ENCODE results near the gene LKAAEAR1. TPM values are rescaled to one million over a fixed set of nuclear protein-coding genes. Genes with fewer than 3 reads are reported as not detected.

LKAAEAR1 gene
- total and polyA plus RNA-seq, 2 of the 13 experiments (the other 11 are each of a cell fraction or from before 2014, with no cell fraction given), result not detected

DNA sequence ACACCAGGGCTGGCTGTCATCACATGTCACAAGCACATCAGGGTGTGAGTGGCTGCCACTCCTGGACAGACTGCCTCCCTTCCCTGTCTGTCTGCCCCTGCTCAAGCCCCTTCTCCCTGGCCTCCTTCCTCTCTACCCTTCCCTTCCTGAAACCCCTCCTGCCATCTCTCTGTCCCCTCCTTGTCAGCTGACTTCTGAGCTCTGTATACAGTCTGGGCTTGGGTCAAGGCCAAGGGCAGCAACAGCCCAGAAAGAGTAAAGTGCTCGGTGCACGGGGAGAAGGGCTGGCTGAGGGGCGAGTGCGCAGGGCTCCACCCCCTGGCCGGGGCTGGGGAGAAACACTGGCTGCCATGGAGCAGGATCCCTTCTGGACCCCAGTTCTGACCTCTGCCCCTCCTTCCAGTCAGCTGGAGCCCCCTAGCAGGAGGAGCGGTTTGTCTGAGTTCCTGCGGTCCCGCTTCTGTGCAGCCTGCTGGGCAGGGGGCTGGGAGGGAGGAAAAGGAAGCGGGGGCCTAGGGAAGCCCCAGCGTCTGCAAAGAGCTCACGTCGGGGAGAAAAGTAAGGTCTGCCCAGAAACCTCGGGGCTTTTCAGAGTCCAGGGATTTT lies 2.0 kb downstream of the LKAAEAR1 start (continued):
- TF ChIP-seq JUNB (CRISPR knock-in tag; IDR thresholded peaks at IDR 0.05; ENCODE audit: borderline replicate concordance), result no peak
- peak; percentile 30; the same call in 1 of the 2 replicates for TF ChIP-seq ZNF746 (CRISPR knock-in tag; IDR thresholded peaks at IDR 0.05)
- TF ChIP-seq, protein P1, sequence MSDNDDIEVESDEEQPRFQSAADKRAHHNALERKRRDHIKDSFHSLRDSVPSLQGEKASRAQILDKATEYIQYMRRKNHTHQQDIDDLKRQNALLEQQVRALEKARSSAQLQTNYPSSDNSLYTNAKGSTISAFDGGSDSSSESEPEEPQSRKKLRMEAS (IDR thresholded peaks at IDR 0.05), result no peak
- TF ChIP-seq SP5 (CRISPR knock-in tag; IDR thresholded peaks at IDR 0.05; ENCODE audit: borderline replicate concordance, low read depth), result peak; percentile 79
- no peak for TF ChIP-seq SMYD3 (CRISPR knock-in tag; IDR thresholded peaks at IDR 0.05)
- TF ChIP-seq, protein P2, sequence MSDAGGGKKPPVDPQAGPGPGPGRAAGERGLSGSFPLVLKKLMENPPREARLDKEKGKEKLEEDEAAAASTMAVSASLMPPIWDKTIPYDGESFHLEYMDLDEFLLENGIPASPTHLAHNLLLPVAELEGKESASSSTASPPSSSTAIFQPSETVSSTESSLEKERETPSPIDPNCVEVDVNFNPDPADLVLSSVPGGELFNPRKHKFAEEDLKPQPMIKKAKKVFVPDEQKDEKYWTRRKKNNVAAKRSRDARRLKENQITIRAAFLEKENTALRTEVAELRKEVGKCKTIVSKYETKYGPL (CRISPR knock-in tag; IDR thresholded peaks at IDR 0.05), result no peak
- no peak for TF ChIP-seq RFX3 (CRISPR knock-in tag; IDR thresholded peaks at IDR 0.05)
- 0 out of 2 replicates have a peak, but pooled peaks have one; percentile 18 for TF ChIP-seq RFX5 (IDR thresholded peaks at IDR 0.05; ENCODE audit: low read depth, low read length)
- TF ChIP-seq, protein P3, sequence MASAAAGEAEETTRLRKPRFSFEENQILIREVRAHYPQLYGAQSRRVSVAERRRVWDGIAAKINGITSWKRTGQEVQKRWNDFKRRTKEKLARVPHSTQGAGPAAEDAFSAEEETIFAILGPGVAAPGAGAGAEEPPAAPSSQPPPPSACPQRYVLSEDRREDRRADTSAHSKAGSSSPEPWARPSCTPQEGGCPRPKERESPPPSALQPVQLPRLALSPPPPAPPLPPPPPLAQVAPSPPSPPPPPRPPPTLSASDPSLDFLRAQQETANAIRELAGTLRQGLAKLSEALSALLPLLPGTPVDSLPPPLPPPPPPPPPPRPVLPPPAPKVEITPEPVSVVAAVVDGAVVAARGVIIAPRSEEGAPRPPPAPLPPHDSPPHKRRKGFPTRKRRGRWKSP (CRISPR knock-in tag; IDR thresholded peaks at IDR 0.05), result no peak
- no peak for TF ChIP-seq ZNF121 (CRISPR knock-in tag; IDR thresholded peaks at IDR 0.05)
- TF ChIP-seq ZBTB8A (CRISPR knock-in tag; IDR thresholded peaks at IDR 0.05; ENCODE audit: borderline replicate concordance, low read depth), result no peak
- TF ChIP-seq, protein P4, sequence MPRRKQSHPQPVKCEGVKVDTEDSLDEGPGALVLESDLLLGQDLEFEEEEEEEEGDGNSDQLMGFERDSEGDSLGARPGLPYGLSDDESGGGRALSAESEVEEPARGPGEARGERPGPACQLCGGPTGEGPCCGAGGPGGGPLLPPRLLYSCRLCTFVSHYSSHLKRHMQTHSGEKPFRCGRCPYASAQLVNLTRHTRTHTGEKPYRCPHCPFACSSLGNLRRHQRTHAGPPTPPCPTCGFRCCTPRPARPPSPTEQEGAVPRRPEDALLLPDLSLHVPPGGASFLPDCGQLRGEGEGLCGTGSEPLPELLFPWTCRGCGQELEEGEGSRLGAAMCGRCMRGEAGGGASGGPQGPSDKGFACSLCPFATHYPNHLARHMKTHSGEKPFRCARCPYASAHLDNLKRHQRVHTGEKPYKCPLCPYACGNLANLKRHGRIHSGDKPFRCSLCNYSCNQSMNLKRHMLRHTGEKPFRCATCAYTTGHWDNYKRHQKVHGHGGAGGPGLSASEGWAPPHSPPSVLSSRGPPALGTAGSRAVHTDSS (CRISPR knock-in tag; conservative IDR thresholded peaks at IDR 0.05), result no peak
- no peak for TF ChIP-seq MYNN (CRISPR knock-in tag; IDR thresholded peaks at IDR 0.05; ENCODE audit: low read depth)
- no peak for TF ChIP-seq ZNF883 (CRISPR knock-in tag; IDR thresholded peaks at IDR 0.05; ENCODE audit: not compliant biosample characterization)
- TF ChIP-seq U2AF2 (IDR thresholded peaks at IDR 0.05; ENCODE audit: low read depth, low read length), result no peak
- no peak for TF ChIP-seq SYNCRIP (IDR thresholded peaks at IDR 0.05; ENCODE audit: insufficient read depth, low read depth, low read length)
- TF ChIP-seq, protein P5, sequence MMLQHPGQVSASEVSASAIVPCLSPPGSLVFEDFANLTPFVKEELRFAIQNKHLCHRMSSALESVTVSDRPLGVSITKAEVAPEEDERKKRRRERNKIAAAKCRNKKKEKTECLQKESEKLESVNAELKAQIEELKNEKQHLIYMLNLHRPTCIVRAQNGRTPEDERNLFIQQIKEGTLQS (CRISPR knock-in tag; IDR thresholded peaks at IDR 0.05), result no peak
- TF ChIP-seq AGO1 (IDR thresholded peaks at IDR 0.05; ENCODE audit: low read depth, low read length, poor library complexity, severe bottlenecking), result no peak
- TF ChIP-seq ATF1 (CRISPR knock-in tag; IDR thresholded peaks at IDR 0.05), result no peak
- no peak for TF ChIP-seq ZNF30 (CRISPR knock-in tag; IDR thresholded peaks at IDR 0.05)
- TF ChIP-seq ZNF263 (CRISPR knock-in tag; IDR thresholded peaks at IDR 0.05), result no peak
- TF ChIP-seq NRL (CRISPR knock-in tag; IDR thresholded peaks at IDR 0.05; ENCODE audit: borderline replicate concordance), result no peak
- TF ChIP-seq, protein P6, sequence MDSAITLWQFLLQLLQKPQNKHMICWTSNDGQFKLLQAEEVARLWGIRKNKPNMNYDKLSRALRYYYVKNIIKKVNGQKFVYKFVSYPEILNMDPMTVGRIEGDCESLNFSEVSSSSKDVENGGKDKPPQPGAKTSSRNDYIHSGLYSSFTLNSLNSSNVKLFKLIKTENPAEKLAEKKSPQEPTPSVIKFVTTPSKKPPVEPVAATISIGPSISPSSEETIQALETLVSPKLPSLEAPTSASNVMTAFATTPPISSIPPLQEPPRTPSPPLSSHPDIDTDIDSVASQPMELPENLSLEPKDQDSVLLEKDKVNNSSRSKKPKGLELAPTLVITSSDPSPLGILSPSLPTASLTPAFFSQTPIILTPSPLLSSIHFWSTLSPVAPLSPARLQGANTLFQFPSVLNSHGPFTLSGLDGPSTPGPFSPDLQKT (CRISPR knock-in tag; IDR thresholded peaks at IDR 0.05; ENCODE audit: borderline replicate concordance), result no peak
- no peak for TF ChIP-seq MTF2 (CRISPR knock-in tag; IDR thresholded peaks at IDR 0.05; ENCODE audit: borderline replicate concordance)

All from HepG2 (cell line).